GDM1 (cell line): ENCODE results near the gene ZNF821.
"Not testable (repeated sequence)": the region's sequence is repeated elsewhere in the genome, so short reads cannot be mapped to it uniquely, and the experiment has no call there.

Experiments used
- DNase-seq: peaks from one replicate; lab custom pipeline; 2025; lab: John Stamatoyannopoulos, UW

Gene ZNF821, protein sequence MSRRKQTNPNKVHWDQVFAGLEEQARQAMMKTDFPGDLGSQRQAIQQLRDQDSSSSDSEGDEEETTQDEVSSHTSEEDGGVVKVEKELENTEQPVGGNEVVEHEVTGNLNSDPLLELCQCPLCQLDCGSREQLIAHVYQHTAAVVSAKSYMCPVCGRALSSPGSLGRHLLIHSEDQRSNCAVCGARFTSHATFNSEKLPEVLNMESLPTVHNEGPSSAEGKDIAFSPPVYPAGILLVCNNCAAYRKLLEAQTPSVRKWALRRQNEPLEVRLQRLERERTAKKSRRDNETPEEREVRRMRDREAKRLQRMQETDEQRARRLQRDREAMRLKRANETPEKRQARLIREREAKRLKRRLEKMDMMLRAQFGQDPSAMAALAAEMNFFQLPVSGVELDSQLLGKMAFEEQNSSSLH

DNA sequence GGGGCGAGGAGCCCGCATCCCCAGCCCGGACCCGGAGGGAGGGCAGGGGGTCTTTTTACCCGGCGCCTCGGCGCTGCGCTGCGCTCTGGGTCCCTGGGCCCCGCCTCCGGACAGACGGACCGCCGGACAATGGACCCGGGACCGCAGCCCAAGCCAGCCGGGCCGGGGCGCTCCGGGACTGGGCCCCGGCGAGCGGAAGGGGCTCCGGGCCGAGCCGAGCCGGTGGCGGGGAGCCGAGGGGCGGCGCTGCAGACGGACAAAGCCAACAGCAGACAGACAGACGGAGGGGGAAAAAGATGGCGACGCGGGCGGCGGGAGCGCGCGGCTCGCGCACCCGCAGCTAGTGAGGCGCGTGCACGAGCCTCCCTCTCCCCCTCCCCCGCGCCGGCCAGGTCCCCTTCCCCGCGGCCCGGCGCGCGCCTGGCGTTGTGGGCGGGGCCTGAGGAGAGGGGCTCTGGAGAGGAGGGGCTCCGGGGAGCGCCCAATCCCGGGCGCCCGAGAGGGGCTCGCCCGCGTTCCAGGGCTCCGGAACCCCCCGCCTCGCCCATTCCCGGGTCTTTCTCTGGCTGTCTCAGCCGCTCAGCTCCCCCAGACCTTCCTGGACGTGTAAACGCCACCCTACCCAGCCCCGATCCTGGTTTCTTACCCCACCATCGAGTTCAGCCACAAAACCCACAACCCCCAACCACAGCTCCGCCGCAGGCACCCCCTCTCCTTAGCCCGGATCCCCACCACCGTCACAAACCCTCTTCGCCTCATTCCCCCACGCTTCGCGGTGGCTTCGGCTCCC is at the start of gene ZNF821:
Gene ZNF821, minus strand, starts transcription at position 334 of the 790 bp plus-strand sequence. CDS start 4,236 bp downstream, outside the sequence.
- peak; percentile 49 for DNase-seq

DNA sequence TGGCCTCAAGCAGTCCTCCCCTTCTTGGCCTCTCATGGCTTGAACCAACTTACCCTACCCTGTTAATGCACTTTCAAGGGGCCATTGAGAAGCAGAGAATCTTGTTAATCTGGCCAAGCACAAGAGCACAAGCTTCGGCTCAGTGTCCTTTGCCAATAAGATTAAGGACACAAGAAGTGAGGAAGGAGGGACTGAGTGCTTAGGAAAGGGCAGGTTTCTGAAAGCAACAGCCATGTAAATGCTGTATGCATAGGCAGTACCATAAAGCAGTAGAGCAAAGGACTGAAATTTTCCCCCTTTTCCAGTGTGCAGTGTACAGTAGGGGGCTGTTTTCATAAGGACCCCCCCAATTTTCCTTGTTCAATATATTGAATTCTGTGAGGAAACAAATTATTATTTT is 49.0 kb upstream of the ZNF821 start:
- DNase-seq, result no peak

DNA sequence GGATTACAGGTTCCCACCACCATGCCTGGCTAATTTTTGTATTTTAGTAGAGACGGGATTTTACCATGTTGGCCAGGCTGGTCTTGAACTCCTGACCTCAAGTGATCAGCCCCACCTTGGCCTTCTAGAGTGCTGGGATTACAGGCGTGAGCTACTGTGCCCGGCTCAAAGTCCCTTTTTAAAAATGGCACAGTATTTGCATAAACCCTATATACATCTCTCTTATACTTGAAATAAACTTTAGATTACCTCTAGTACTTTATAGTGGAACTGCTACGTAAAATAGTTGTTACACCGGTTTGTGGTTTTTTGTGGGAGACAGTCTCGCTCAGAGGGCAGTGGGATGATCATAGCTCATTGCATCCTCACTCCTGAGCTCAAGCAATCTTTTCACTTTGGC is 47.6 kb upstream of the ZNF821 start:
- DNase-seq, result no peak

DNA sequence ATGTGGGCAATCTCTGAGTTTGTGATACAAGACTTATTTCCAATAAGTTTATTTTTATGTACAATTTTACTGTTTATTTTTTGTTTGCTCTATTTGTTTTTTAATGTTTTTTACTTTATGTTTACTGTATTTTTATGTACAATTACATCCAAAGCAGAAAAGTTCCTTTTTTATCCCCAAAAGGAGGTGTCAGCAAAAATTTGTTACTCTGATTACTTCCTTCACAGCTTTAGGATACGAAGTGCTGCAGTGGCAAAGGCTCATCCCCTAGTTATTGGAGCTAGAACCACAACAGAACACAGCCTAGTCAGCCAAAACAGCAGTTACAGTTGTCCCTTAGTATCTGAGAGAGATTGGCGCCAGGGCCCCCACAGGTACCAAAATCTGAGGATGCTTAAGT is 47.0 kb upstream of the ZNF821 start:
- no peak for DNase-seq

DNA sequence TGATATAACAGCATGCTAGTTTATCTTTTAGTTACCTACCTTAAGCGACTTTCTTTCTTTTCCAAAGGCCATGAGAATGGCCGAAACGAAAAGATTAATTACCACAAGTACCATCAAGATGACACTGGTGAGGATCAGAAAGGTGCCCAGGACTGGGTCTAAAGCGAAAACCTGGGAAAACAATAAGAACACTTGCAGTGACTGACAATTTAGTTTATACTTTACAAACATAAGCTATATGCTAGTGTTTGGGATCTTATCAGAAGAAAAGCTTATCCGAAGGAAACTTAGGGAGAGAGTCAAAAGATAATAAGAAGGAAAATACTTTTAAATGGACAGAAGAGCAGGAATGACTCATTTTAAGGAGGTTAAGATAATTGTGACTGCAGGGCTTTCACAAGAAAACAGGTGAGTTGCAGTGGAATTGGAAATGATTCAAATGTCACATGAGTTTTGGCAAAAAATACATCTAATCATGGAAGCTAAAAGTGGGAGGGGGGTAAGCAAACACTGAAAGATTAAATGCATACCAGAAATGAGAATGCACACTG is 46.1 kb upstream of the ZNF821 start:
- no peak for DNase-seq

DNA sequence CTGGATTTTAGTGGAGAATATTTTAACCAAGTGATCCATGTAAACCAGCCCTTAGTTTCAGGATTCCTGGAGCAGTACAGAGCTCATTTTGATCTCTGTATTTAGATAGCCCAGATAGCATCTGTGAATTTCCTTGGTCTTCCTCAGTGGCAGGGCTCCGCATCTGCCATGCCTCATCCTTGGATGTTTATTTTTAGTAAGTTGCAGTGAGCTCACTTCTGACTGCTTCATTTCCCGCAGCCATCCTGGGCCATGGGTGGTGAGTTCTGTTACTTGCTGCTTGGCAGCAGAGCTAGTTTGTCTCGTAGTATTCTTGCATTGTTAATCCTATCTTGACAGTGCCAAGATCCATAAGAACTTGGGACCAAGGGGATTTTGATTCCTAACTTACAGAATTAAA is 45.1 kb upstream of the ZNF821 start:
- no peak for DNase-seq

DNA sequence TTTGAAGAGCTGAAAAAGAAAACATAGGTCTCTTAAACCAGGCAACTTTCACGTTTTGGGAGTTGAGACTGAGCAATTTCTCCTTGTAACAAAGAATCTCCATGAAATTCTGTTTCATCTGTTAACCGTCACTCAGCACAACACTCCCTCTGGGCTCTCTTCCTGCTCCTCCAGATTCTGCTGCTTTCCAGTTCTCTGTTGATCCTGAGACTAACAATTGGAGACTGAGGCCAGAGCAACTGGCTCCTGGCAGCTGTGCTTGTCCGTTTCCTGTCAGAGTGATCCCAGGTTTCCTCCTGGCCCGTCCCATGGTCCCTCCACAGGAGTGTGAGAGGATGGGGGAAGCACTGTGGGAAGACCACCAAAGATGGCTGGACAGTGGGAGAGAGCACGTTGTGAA is 43.8 kb upstream of the ZNF821 start:
- no peak for DNase-seq

DNA sequence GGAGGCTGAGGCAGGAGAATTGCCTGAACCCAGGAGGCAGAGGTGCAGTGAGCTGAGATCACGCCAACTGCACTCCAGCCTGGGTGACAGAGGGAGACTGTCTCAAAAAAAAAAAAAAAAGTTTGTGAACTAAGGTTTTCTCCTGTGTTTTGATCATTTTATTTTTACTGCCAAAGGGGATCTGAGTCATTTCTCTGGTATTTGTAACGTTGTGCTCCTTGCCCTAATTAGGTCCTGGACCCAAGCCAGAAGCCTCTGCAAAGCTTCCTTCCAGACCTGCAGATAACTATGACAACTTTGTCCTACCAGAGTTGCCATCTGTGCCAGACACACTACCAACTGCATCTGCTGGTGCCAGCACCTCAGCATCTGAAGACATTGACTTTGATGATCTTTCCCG is 43.4 kb upstream of the ZNF821 start:
- no peak for DNase-seq

DNA sequence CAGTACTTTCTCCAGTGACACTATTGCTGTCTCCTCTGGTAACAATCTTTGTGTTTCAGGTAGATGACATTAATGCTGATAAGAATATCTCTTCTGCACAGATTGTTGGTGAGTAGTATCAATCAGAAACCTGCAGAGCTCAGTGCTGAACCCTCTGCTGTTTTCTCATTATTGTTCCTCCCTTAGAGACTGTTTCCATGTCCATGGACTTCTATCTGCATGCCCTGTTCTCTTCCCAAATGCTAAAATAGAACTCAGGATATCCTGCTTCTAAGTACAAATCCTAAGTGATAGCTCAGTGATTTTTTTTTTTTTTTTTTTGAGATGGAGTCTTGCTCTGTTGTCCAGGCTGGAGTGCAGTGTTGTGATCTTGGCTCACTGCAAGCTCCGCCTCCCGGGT is 40.7 kb upstream of the ZNF821 start:
- no peak for DNase-seq

DNA sequence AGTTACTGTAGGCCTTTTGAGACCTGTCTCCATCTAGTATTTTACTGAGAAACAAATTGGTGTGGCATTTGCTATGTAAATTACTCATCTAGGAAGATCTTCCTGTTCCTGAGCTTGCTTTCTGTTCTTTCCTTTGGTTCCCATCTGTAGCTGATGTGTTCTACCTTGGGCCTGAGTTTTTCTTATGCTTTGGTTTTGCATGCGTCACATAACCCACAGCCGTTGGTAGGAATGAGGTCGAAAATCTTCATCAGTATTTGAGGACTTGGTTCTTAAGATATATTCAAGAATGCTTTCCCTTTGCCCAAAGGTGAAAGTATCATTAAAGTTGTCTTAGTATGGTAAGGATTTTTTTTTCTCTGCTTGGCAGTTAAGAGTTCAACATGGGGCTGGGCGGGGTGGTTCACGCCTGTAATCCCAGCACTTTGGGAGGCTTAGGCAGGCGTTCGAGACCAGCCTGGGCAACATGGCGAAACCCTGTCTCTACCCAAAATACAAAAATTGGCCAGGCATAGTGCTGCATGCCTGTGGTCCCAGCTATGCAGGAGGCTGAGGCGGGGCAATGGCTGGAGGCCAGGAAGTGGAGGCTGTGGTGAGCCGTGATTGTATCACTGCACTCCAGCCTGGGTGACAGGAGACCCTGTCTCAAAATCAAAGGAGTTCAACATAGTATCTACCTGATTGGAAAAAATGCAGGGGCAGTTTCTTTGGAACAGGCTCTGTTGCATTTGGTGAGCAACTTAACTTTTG is 40.1 kb upstream of the ZNF821 start:
- DNase-seq, result no peak

DNA sequence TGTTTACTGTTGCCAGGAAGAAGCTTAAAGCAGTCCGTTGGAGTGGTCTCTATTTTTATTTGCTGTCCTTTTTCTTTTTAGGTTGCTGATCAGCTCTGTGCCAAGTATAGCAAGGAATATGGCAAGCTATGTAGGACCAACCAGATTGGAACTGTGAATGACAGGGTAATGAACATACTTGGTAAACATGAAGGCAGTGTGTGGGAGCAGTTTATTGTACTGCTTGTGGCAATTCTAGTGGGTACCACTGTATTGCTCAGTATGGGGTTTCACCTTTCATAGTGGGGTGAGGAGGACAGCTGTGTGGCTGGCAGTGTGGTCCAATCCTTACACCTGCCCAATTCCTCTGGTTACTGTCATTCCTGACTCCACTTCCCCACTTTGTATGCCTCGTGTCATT is 36.7 kb upstream of the ZNF821 start:
- no peak for DNase-seq

DNA sequence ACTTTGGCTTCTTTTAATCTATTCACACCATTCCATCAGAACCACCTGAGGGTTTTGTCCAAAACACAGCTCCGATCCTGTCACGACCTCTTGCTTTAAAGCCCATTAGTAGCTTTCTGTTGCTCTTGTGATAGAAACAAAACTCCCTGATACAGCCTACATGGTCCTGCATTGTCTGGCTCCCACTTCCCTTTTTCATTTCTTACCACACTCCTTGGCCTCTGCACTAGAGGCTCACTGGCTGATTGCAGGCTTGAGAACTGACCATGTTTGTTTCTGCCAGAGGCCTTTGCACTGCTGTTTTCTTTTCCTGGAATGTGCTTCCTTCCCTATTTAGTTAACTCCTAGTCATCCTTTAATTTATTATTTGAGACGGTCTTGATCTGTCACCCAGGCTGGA is 35.1 kb upstream of the ZNF821 start:
- DNase-seq, result no peak

DNA sequence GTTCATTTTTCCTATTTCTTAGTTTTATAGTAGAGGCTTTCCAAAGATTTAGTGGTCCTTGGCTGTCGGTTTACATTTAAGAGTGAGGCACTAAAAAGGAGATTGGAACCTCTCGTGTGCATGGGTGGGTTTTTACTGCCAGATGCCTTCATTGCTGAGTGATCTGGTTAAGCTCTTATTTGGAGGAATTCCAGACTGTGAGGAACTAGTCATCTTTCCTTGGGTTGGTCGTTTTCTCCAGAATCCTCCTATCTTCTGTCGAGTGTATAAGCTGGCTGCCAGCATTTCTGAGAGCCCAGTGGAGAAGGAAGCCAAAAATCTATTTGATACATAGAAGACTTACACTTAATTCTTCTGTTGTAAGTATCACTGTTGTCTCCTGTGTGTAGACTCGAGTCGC is 33.9 kb upstream of the ZNF821 start:
- DNase-seq, result no peak

DNA sequence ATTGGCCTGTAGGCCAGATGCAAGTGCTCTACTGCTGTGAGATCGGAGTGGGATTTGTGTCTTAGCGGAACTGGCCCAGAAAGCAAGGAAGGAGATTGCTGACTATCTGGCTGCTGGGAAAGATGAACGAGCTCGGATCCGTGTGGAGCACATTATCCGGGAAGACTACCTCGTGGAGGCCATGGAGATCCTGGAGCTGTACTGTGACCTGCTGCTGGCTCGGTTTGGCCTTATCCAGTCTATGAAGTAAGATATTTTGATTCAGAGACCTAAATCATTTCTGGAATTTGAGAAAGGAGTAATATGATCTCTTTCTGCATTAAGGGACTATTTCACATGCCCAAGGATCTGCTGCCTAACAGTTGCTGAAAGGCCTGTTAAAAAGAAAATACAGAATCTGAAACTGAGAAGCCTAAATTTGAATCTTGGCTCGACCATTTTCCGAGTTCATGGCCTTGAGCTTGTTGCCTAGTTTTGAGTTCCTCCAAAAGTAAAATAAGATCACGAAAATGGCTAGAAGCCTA is 32.5 kb upstream of the ZNF821 start:
- no peak for DNase-seq

DNA sequence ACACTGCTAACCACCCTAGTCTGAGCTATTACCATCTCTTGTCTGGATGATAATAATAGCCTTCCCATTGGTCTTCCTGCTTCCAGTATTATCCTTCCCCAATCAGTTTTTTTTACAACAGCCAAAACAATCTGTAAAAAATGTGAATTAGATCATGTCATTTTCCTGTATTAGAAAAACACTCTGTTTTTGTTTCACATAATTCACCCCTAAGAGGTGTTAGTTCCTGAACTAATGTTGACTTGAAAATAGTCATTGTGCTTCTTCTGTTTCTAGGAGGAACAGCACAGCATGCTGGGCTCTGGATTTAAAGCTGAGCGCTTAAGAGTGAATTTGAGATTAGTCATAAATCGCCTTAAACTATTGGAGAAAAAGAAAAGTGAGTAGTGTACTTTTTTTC is 31.4 kb upstream of the ZNF821 start:
- no peak for DNase-seq

DNA sequence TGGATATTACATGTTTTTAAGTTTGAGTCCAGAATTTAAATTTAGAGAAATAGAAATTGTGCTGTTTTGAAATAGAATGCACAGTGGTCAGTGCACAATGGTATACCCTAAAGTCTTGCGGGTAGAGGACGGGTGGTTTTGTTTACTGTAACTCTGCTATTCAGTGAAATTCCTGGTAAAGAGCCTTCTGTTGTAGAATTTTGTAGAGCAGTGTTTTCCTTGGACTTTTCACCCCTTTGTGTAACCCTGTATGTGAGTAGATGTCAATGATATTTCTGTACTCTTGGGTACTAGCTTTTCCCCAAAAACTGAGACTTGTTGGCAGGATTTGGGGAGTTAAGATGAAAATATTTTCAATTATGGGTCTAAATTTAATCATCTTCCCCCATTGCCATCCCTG is 30.8 kb upstream of the ZNF821 start:
- no peak for DNase-seq

DNA sequence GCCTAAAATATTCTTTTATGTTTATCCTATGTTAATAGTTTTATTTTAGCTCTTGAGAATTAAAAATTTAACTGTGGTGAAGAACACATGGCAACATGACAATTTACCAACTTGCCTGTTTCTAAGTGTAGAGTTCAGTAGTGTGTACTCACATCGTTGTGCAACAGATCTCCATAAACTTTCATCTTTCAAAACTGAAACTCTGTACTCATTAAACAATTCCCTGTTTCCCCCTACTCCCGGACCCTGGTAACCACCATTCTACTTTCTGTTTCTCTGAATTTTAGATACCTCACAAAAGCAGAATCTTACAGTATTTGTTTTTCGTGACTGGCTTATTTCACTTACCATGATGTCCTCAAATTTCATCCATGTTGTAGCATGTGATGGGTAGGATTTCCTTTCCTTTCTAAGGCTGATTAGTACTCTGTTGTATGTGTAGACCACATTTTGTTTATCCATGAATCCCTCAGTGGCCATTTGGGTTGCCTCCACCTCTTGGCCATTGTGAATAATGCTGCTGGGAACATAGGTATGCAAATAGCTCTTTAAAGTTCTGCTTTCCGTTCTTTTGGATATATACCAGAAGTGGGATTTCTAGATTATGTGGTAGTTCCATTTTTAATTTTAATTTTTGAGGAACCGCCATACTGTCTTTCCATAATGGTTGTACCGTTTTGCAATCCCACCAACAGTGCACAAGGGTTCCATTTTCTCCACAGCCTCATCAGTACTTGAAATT is 28.7 kb upstream of the ZNF821 start:
- no peak for DNase-seq

DNA sequence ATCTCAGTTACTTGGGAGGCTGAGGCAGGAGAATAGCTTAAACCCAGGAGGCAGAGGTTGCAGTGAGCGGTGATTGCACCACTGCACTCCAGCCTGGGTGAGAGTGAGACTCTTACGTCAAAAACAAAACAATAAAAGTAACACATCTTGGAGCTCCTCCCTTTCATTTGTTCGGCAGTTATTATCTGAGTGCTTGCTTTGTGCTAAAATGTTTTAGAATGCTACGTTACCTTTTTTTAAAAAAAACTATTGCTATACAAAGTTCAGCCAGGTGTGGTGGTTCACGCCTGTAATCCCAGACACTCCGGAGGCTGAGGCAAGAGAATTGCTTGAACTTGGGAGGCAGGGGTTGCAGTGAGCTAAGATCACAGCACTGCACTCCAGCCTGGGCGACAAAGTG is 27.1 kb upstream of the ZNF821 start:
- no peak for DNase-seq

DNA sequence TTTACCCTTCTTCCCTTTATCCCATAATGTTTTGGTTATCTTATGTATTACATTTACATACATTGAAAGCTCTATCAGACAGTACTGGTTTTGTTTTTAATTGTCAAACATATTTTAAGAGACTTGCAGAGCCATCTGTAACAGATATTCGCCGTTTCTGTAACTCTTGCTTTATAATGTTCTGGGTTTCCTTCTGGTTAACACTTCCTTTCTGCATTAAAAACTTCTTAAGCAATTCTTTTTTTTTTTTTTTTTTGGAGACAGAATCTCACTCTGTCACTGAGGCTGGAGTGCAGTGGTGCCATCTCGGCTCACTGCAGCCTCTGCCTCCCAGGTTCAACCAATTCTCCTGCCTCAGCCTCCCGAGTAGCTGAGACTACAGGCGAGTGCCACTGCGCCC is 21.8 kb upstream of the ZNF821 start:
- not testable (repeated sequence) for DNase-seq

DNA sequence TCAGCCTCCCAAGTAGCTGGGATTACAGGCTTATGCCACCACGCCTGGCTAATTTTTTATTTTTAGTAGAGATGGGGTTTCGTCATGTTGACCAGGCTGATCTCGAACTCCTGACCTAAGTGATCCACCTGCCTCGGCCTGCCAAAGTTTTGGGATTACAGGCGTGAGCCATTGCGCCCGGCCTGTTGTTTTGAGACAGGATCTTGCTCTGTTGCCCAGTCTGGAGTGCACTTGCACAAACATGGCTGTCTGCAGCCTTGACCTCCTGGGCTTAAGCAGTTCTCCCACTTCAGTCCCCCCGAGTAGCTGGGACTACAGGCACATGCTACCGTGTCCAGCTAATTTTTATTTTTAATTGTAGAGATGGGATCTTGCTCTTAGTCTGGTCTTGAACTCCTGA is 20.3 kb upstream of the ZNF821 start:
- DNase-seq, result no peak

DNA sequence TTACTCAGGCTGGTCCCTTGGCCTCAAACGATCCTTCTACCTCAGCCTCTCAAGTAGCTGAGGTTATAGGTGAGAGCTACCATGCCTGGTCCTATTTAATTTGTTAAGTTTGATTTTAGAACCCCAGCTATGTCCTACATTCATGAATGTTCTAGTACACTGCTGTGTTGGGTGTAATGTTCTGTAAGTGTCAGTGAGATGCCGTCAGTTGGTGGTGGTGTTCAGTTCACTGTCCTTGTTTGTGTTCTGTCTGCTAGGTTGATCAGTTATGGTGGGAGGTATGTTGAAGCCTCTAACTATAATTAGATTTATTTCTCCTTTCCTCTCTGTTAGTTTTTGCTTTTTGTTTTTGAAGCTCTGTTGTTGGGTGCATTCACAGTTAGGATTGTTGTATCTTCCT is 19.6 kb upstream of the ZNF821 start:
- DNase-seq, result no peak
